GM12864 (cell line): ENCODE data around the gene WWP2.

ENCODE experiments used
- DNase-seq: peaks from one replicate; pipeline ENCODE4 v3.0.0-alpha.2; 2011; ENCODE audit warnings: low read depth
- H3K4me3 ChIP-seq: 2 replicates; pipeline ENCODE4 v1.5.1; 2011; ENCODE audit warnings: mild to moderate bottlenecking, low read depth, low read length, control low read depth
- CTCF ChIP-seq: IDR thresholded peaks from 2 replicates; pipeline ENCODE4 v1.5.1; 2011; ENCODE audit warnings: low read depth, mild to moderate bottlenecking, moderate library complexity, low read length, control low read depth, inconsistent platforms; ENCODE audit errors: missing control alignments

Gene WWP2

DNA sequence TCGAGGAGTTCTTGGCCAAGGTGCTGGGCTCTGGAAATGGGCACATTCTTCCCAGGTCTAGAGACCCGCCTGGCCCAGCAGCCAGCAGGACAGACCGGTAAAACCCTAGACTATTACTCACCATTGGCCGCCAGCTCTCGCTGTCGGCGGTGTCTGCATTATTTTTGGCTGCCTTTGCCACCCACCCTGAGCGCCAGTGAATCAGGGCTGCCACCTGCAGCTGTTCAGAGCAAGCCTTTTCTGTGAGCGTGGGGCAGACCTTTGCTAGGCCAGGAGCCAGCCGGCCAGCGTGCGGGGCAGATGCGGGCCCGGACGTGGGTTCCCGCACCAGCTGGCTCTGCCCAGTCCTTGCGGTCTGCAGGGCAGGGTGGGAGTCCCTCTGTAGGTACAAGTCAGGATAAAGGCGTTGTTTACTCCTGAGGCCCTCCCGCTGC is 173.2 kb downstream of the WWP2 start:
- DNase-seq, result no peak
- no peak overlapping the region for H3K4me3 ChIP-seq
- TF ChIP-seq CTCF, result no peak

GRCh38 chr16:69935740-69936139 is 173.6 kb downstream of the WWP2 start:
- no peak for TF ChIP-seq CTCF
- H3K4me3 ChIP-seq, result no peak overlapping the region
- DNase-seq, result no peak

- H3K4me3 ChIP-seq, result no peak overlapping the region
- no peak for DNase-seq
- no peak for TF ChIP-seq CTCF
These were observed 174.1 kb downstream of the WWP2 start for GRCh38 chr16:69936252-69936651.

- DNase-seq, result no peak
- H3K4me3 ChIP-seq, result no peak overlapping the region
- no peak for TF ChIP-seq CTCF
These were observed 174.6 kb downstream of the WWP2 start for GRCh38 chr16:69936751-69937211.

DNA sequence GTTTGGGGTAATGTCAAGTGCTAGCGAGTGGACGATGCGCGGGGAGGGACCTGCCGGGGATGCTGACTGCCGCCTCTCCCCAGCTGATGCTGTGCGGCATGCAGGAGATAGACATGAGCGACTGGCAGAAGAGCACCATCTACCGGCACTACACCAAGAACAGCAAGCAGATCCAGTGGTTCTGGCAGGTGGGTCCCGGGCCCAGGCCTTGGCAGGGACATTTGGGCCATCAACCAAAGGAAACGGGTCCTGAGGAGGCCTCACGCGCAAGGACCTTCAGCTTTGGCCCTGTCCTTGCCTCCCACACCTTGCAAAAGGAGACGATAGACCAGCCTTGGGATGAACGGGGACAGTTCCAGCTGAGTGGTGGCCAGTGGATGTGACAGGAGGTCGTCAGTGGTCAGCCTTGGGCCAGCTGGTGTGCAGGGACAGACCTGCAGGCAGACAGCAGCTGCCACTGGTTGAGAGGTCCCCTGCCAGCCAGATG is 175.4 kb downstream of the WWP2 start:
- no peak overlapping the region for H3K4me3 ChIP-seq
- DNase-seq, result no peak
- TF ChIP-seq CTCF, result no peak

DNA sequence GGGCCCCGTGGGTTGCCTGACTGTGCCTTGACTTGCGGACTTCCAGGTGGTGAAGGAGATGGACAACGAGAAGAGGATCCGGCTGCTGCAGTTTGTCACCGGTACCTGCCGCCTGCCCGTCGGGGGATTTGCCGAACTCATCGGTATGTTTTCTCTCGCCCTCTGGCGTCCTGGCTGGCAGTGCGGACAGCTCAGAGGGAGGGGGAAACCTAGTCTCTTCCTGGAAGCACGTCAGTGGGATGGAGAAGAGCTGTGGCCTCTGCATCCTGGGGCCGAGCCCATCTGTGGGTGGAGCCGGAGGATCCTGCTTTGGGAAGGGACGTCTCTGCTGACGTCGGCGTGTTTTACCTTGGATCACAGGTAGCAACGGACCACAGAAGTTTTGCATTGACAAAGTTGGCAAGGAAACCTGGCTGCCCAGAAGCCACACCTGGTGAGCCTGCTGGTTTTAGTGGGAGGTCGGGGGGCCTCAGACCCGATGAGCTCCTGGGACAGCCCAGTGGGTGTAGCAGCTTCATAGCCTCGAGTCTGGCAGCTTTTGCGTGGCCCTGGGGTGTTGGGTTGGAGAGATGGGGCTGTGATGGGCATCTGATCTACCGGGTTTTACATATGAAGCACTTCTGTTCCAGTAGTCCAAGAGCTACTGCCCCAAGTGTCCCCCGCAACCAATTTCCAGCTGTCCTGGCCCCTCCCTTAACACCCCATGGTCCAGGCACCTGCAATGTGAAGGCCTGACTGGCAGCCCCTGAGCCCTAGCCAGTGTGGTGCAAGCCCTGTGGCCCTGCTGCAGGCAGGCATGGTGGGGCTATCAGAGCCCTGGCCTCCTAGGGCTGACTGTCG is 177.1 kb downstream of the WWP2 start:
- no peak overlapping the region for H3K4me3 ChIP-seq
- no peak for TF ChIP-seq CTCF
- no peak for DNase-seq
